HT1080 (cell line): ENCODE results near the gene MLLT1. TPM values are rescaled to one million over a fixed set of nuclear protein-coding genes. Genes with fewer than 3 reads are reported as not detected.

Experiments
- DNase-seq: peaks from one replicate; pipeline ENCODE4 v3.0.0-alpha.2; 2015; ENCODE audit warnings: low read depth
- small RNA-seq: library from RNA; depleted of rRNA; stranded (forward); fragments of <200 nt; gene quantifications from one replicate; pipeline ENCODE3, GENCODE V24; 2014
- total RNA-seq: library from RNA; depleted of rRNA; stranded (reverse); fragments of >200 nt; shearing (Covaris generic); gene quantifications from 2 replicates; pipeline ENCODE4 v1.2.3, GENCODE V29; 2014; rRNA removed

The MLLT1 gene
- total RNA-seq, 1 experiment from 2014 or later = 30.0 TPM

DNA sequence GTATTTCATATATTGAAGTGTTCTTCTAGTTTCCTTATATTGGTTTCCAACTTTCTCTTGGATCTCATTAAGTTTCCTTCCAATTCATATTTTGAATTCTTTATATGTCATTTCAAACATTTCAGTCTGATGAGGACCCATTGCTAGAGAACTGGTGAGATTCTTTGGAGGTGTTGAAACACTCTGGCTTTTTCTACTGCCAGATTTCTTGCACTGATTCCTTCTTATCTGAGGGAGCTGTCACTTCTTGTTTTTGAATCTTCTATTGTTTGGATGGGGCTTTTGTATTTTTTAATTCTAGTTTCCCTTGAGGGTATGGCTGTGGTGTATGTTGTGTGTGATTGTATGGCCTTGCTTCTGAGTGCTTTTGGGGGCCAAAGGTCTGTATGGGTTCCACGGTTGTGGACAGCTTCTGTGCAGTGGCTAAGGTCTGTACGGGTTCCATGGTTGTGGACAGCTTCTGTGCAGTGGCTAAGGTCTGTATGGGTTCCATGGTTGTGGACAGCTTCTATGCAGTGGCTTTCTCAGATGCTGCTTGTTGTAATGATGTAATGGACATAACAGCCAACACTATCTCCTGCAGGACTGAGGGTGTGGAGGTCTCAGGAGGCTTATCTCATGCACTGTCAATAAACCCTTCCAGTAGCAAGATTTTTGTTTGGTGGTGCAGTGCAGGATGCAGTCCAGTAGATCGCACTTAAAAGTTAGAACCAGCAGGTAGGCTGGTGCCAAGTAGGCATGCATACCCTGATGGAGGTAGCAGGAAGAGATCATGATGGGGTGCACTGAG is 107.5 kb downstream of the MLLT1 start:
- DNase-seq = no peak

- DNase-seq = no peak
Observed at GRCh38 chr19:6167115-6167514, 112.7 kb downstream of the MLLT1 start.

DNA sequence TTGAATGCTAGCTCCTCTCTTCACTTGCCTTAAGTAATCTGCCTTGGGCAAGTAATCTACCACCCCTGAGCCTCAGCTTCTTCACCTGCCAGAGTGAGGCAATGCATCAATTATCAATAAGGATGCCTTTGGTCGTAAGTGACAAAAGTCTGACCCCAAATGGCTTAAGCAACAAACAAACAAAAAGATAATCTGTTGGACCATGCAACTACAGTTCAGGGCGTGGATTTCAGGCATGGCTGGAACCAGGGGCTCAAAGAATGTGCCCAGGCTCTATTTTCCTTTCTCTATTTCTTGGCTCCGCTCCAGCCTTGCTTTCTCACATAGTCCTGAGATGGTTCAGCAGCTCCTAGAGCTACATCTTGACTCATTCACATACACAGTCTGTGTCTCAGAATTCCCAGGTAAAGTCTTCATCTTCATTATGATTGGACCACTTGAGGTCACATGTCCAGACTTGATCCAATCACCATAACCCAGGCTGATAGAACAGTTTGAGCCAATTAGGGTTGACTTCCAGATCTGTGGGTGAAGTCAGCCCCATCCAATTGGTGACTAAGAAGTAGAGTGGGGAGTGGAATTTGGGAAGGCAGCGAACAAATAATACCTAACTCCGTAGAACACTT is 114.8 kb downstream of the MLLT1 start:
- no peak for DNase-seq

DNA sequence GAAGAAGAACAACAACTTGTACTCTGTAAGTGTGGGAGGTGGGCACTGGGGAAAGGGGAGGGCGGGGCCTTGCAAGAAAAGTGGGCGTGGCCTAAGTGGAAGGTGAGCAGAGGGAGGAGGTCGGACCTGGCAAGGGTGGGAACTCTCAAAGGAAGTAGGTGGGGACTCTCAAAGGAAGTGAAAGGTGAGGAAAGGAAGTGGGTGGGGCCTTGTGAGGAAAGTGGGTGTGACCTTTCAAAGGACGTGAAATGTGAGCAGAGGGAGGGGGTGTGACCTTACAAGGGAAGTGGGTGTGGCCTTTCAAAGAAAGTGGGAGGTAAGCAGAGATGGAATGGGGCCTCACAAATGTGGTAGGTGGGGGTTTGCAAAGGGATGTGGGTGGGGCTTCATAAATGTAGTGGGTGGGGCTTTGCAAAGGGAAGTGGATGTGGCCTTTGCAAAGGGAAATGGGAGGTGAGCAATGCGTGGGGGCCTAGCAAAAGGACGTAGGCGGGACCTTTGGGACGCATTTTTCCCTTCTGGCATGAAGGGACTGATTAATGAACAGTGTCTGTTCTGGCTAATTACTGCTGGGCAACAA is 118.4 kb downstream of the MLLT1 start:
- DNase-seq = peak; percentile 27

Small RNAs within 50 kb of the gene (small RNA-seq; reads per million reads assigned to genes)
- gene AC011471.1 = not detected

Other genes with a start within 250 kb of the MLLT1 start
- gene RFX2, start 169.5 kb downstream of the MLLT1 start, total RNA-seq = 3.5 and 8.6 TPM in 2 replicates
- gene ACSBG2, start 144.3 kb downstream of the MLLT1 start, total RNA-seq = not detected in 2 replicates
- gene ACER1, start 53.6 kb upstream of the MLLT1 start, total RNA-seq = not detected in 2 replicates
- 141 and 155 TPM in 2 replicates for gene CLPP, start 81.6 kb upstream of the MLLT1 start, total RNA-seq
- gene ALKBH7, start 92.8 kb upstream of the MLLT1 start, total RNA-seq = 15.0 and 20.3 TPM in 2 replicates
- 1.5 and 2.0 TPM in 2 replicates for gene PSPN, start 96.0 kb upstream of the MLLT1 start, total RNA-seq
- gene GTF2F1, start 113.2 kb upstream of the MLLT1 start, total RNA-seq = 68.4 and 73.1 TPM in 2 replicates
- 207 and 270 TPM in 2 replicates for gene KHSRP, start 144.8 kb upstream of the MLLT1 start, total RNA-seq
- gene SLC25A41, start 153.8 kb upstream of the MLLT1 start, total RNA-seq = 0.18 TPM in 1 of 2 replicates, not detected in the other
- gene SLC25A23, start 179.8 kb upstream of the MLLT1 start, total RNA-seq = 34.8 and 39.5 TPM in 2 replicates
- gene CRB3, start 184.3 kb upstream of the MLLT1 start, total RNA-seq = not detected in 2 replicates
- gene DENND1C, start 201.8 kb upstream of the MLLT1 start, total RNA-seq = 0.06 TPM in 1 of 2 replicates, not detected in the other
- gene TUBB4A, start 222.3 kb upstream of the MLLT1 start, total RNA-seq = 0.60 and 1.9 TPM in 2 replicates